Fibroblast of villous mesenchyme (primary cell): ENCODE measurements around the gene ADCY3. TPM values are rescaled to one million over a fixed set of nuclear protein-coding genes. Genes with fewer than 3 reads are reported as not detected.
A peak's percentile ranks its signal among the peaks of the same experiment; 100 is the strongest.

ENCODE experiments used
- DNase-seq: peaks from one replicate; pipeline ENCODE4 v3.0.0-alpha.2; 2010; ENCODE audit warnings: low read depth
- H3K4me3 ChIP-seq: 2 replicates; pipeline ENCODE4 v1.5.1; 2011; ENCODE audit warnings: low read depth, mild to moderate bottlenecking, low read length
- CTCF ChIP-seq: IDR thresholded peaks from 2 replicates; pipeline ENCODE4 v1.5.1; 2012; ENCODE audit warnings: low read depth, mild to moderate bottlenecking, low read length; ENCODE audit not compliant: insufficient read depth
- total RNA-seq: library from RNA; depleted of rRNA; stranded (reverse); fragments of >200 nt; gene quantifications from 2 replicates; pipeline ENCODE4 v1.2.3, GENCODE V29; 2012

Gene ADCY3
- 39.0 and 43.2 TPM in 2 replicates for total RNA-seq

DNA sequence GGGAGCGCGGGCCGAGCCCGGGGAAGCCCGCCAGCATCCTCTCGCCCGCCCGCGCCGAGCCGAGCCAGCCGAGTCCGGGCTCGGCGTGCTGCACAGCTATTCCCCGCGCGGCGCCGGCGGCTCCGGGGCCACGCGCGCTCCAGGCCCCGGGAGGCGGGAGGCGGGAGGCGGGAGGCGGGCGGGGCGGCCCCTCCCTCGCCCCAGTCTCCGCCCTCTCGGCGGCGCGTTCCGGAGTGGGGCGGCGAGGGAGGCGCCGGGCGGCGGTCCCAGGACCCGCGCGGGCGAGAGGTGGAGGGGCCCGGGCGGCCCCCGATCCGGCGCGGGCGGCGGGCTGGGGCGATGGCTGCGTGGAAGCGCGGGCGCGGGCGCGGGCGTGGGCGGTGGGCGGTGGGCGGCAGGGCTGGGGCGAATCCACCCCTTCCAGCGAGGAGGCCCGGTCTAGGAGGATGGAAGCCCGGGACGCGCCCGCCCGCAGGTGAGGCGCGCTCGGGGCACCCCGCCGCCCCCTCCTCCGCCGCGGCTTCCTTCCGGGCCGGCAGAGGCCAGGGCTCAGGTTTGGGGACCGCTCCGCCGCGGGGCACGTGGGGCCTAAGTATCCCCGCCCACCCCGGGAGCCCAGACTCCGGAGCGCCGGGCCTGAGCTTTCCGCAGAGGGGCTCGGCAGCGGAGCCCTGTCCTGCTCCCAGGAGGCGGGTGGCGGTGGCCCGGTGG, at the start of gene ADCY3:
TSS of gene ADCY3 (minus strand) at position 140 of the 711 bp plus-strand sequence. CDS start 1,250 bp downstream, outside the sequence.
- TF ChIP-seq CTCF = no peak
- H3K4me3 ChIP-seq = peak within 1 kb of the TSS; percentile 64
- DNase-seq = peak; percentile 54

DNA sequence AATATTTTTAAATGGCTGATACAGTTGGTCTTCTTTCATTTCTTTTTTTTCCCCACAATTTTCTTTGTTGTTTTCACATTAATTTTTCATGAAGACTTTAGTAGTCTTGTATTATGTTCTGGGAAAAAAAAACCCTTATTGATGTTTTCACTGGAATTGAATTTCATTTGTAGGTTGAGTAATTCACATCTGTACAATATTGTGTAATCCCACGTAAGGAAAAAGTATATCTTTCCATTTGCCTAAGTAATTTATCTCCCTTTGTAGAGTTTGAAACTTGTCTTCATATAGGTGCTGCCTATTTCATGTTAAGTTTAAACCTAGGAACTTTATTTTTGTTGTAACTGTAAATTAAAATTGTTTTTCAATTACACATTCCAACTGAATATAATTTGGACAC, 49.7 kb upstream of the ADCY3 start:
- DNase-seq = peak; percentile 46
- no peak for TF ChIP-seq CTCF

GRCh38 chr2:24961903-24962302, 41.9 kb upstream of the ADCY3 start:
- no peak for TF ChIP-seq CTCF
- DNase-seq = no peak
- H3K4me3 ChIP-seq = no peak overlapping the region

More for the DNA sequence above, 49.7 kb upstream of the ADCY3 start:
- H3K4me3 ChIP-seq = no peak overlapping the region

DNA sequence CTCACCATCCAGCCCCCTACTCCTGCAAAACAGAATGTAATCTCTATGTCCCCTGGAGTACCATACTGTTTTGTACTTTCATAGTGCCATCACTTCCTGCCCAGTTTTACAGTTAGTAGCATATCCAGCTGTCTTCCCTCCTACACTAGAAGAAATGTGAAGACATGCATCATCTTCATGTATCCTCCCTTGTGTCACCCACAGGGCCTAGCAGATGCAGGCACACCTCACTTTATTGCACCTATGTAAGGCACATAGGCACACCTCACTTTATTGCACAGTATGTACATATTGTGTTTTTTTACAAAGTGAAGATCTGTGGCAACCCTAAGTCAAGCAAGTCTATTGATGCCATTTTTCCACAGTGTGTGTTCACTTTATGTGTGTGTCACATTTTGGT, 39.7 kb upstream of the ADCY3 start:
- DNase-seq = no peak
- no peak for TF ChIP-seq CTCF
- no peak overlapping the region for H3K4me3 ChIP-seq

- no peak for TF ChIP-seq CTCF
- DNase-seq = no peak
- no peak overlapping the region for H3K4me3 ChIP-seq
These were observed 38.4 kb upstream of the ADCY3 start for GRCh38 chr2:24958411-24958935.

DNA sequence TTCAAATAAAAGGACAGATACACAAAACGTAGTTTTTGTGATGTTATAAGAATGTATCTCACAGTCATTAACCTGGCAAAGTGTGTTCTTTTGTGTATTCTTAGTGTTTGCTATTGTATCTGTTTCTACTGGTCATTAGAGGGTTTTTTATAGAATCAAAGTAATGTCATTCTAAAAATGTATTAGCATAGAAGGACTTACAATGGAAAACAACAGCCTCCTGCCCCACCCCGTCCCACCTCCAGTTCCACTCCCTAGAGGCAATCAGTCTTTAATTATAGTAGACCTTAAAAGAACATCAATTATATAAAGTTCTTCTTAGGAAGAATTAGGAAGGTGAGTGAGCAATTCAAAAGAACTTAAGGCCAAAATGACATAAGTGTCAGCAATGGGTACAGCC, 37.9 kb upstream of the ADCY3 start:
- no peak for DNase-seq
- TF ChIP-seq CTCF = no peak
- H3K4me3 ChIP-seq = no peak overlapping the region
